GM04504 (cell line): ENCODE data around the gene ZBTB14.

Experiments
- DNase-seq: peaks from one replicate; pipeline ENCODE4 v3.0.0-alpha.2; 2012; ENCODE audit warnings: low read depth

The ZBTB14 gene

GRCh38 chr18:5294113-5294456, 1.4 kb downstream of the ZBTB14 start:
- DNase-seq, result no peak

- no peak for DNase-seq
Measured at GRCh38 chr18:5288517-5288935, 7.0 kb downstream of the ZBTB14 start.

- DNase-seq, result no peak
Measured at GRCh38 chr18:5287854-5288253, 7.7 kb downstream of the ZBTB14 start.

GRCh38 chr18:5286525-5286924, 9.0 kb downstream of the ZBTB14 start:
- DNase-seq, result no peak

GRCh38 chr18:5285326-5285725, 10.2 kb downstream of the ZBTB14 start:
- DNase-seq, result no peak

- DNase-seq, result no peak
Measured at GRCh38 chr18:5284808-5285207, 10.7 kb downstream of the ZBTB14 start.

GRCh38 chr18:5282770-5283169, 12.8 kb downstream of the ZBTB14 start:
- no peak for DNase-seq

GRCh38 chr18:5276947-5277346, 18.6 kb downstream of the ZBTB14 start:
- DNase-seq, result no peak

GRCh38 chr18:5275872-5276271, 19.7 kb downstream of the ZBTB14 start:
- DNase-seq, result no peak

- no peak for DNase-seq
Measured at GRCh38 chr18:5268874-5269273, 26.7 kb downstream of the ZBTB14 start.

GRCh38 chr18:5266721-5267120, 28.8 kb downstream of the ZBTB14 start:
- DNase-seq, result no peak

- no peak for DNase-seq
Measured at GRCh38 chr18:5253910-5254309, 41.6 kb downstream of the ZBTB14 start.

GRCh38 chr18:5251117-5251516, 44.4 kb downstream of the ZBTB14 start:
- no peak for DNase-seq

GRCh38 chr18:5250603-5251002, 44.9 kb downstream of the ZBTB14 start:
- no peak for DNase-seq

GRCh38 chr18:5244941-5245340, 50.6 kb downstream of the ZBTB14 start:
- no peak for DNase-seq

- no peak for DNase-seq
Measured at GRCh38 chr18:5239447-5239846, 56.1 kb downstream of the ZBTB14 start.
